ENCODE measurements around the gene CTNNAL1.
"Not testable (repeated sequence)": the region's sequence is repeated elsewhere in the genome, so short reads cannot be mapped to it uniquely, and the experiment has no call there.

The CTNNAL1 gene

GRCh38 chr9:109012876-109013678 lies at the start of gene CTNNAL1:
Gene CTNNAL1 (minus strand): TSS chr9:109013499. CDS start chr9:109013442, 57 bp downstream.
- Mint-ChIP-seq H3K36me3 (peaks cover 2% of the 10 kb centered on the region), H3K9me3 (no peaks in the 10 kb centered on the region), H3K4me3 (peak within 1 kb of the TSS; percentile 97), H3K4me1 (peaks cover 37% of the 10 kb centered on the region), H3K27ac (peak within 1 kb of the TSS; percentile 92), H3K27me3 (peaks cover 3% of the 10 kb centered on the region)

GRCh38 chr9:109062543-109062942 lies 49.2 kb upstream of the CTNNAL1 start:
- no peaks in the 10 kb centered on the region for H3K27me3 Mint-ChIP-seq
- H3K4me1 Mint-ChIP-seq = no peaks in the 10 kb centered on the region
- no peak overlapping the region for H3K4me3 Mint-ChIP-seq
- H3K27ac Mint-ChIP-seq = no peak overlapping the region
- peaks cover 12% of the 10 kb centered on the region for H3K36me3 Mint-ChIP-seq
- H3K9me3 Mint-ChIP-seq = no peaks in the 10 kb centered on the region

GRCh38 chr9:109060191-109060590 lies 46.9 kb upstream of the CTNNAL1 start:
- H3K4me1 Mint-ChIP-seq = peaks cover 2% of the 10 kb centered on the region
- H3K4me3 Mint-ChIP-seq = no peak overlapping the region
- H3K27ac Mint-ChIP-seq = no peak overlapping the region
- H3K9me3 Mint-ChIP-seq = no peaks in the 10 kb centered on the region
- H3K27me3 Mint-ChIP-seq = no peaks in the 10 kb centered on the region
- H3K36me3 Mint-ChIP-seq = peaks cover 13% of the 10 kb centered on the region

GRCh38 chr9:109053121-109053520 lies 39.8 kb upstream of the CTNNAL1 start:
- H3K9me3 Mint-ChIP-seq, H3K4me3 Mint-ChIP-seq, H3K27me3 Mint-ChIP-seq, H3K27ac Mint-ChIP-seq, H3K4me1 Mint-ChIP-seq: not testable (repeated sequence)
- peaks cover 29% of the 10 kb centered on the region for H3K36me3 Mint-ChIP-seq

GRCh38 chr9:109052416-109052815 lies 39.1 kb upstream of the CTNNAL1 start:
- H3K9me3 Mint-ChIP-seq = no peaks in the 10 kb centered on the region
- H3K4me3 Mint-ChIP-seq = no peak overlapping the region
- no peak overlapping the region for H3K27ac Mint-ChIP-seq
- H3K4me1 Mint-ChIP-seq = peaks cover 9% of the 10 kb centered on the region
- H3K36me3 Mint-ChIP-seq = peaks cover 31% of the 10 kb centered on the region
- no peaks in the 10 kb centered on the region for H3K27me3 Mint-ChIP-seq

- Mint-ChIP-seq H3K27ac (no peak overlapping the region), H3K4me1 (peaks cover 11% of the 10 kb centered on the region), H3K27me3 (no peaks in the 10 kb centered on the region), H3K9me3 (no peaks in the 10 kb centered on the region), H3K36me3 (peaks cover 32% of the 10 kb centered on the region), H3K4me3 (no peak overlapping the region)
Measured at GRCh38 chr9:109051733-109052132, 38.4 kb upstream of the CTNNAL1 start.

GRCh38 chr9:109050444-109050843 lies 37.1 kb upstream of the CTNNAL1 start:
- no peak overlapping the region for H3K4me3 Mint-ChIP-seq
- no peak overlapping the region for H3K27ac Mint-ChIP-seq
- H3K27me3 Mint-ChIP-seq = no peaks in the 10 kb centered on the region
- no peaks in the 10 kb centered on the region for H3K9me3 Mint-ChIP-seq
- H3K36me3 Mint-ChIP-seq = peaks cover 32% of the 10 kb centered on the region
- H3K4me1 Mint-ChIP-seq = peaks cover 11% of the 10 kb centered on the region

GRCh38 chr9:109048822-109049221 lies 35.5 kb upstream of the CTNNAL1 start:
- peaks cover 4% of the 10 kb centered on the region for H3K9me3 Mint-ChIP-seq
- H3K36me3 Mint-ChIP-seq = peaks cover 29% of the 10 kb centered on the region

GRCh38 chr9:109047259-109047658 lies 34.0 kb upstream of the CTNNAL1 start:
- H3K27ac Mint-ChIP-seq = peak overlapping the region; percentile 21
- peaks cover 4% of the 10 kb centered on the region for H3K9me3 Mint-ChIP-seq
- H3K27me3 Mint-ChIP-seq = no peaks in the 10 kb centered on the region
- H3K4me3 Mint-ChIP-seq = no peak overlapping the region
- H3K36me3 Mint-ChIP-seq = peaks cover 34% of the 10 kb centered on the region
- peaks cover 8% of the 10 kb centered on the region for H3K4me1 Mint-ChIP-seq

More at GRCh38 chr9:109048822-109049221, 35.5 kb upstream of the CTNNAL1 start:
- Mint-ChIP-seq H3K27ac (no peak overlapping the region), H3K27me3 (no peaks in the 10 kb centered on the region), H3K4me1 (peaks cover 8% of the 10 kb centered on the region), H3K4me3 (no peak overlapping the region)

- Mint-ChIP-seq H3K4me1 (peaks cover 8% of the 10 kb centered on the region), H3K27ac (no peak overlapping the region), H3K4me3 (no peak overlapping the region), H3K9me3 (peaks cover 4% of the 10 kb centered on the region), H3K36me3 (peaks cover 34% of the 10 kb centered on the region), H3K27me3 (no peaks in the 10 kb centered on the region)
Measured at GRCh38 chr9:109046346-109046745, 33.0 kb upstream of the CTNNAL1 start.

- peaks cover 4% of the 10 kb centered on the region for H3K9me3 Mint-ChIP-seq
- peaks cover 27% of the 10 kb centered on the region for H3K36me3 Mint-ChIP-seq
- no peak overlapping the region for H3K27ac Mint-ChIP-seq
- peaks cover 7% of the 10 kb centered on the region for H3K4me1 Mint-ChIP-seq
- no peaks in the 10 kb centered on the region for H3K27me3 Mint-ChIP-seq
- H3K4me3 Mint-ChIP-seq = no peak overlapping the region
Measured at GRCh38 chr9:109043578-109043977, 30.3 kb upstream of the CTNNAL1 start.

- Mint-ChIP-seq H3K27me3 (no peaks in the 10 kb centered on the region), H3K27ac (no peak overlapping the region), H3K36me3 (peaks cover 25% of the 10 kb centered on the region), H3K4me1 (no peaks in the 10 kb centered on the region), H3K9me3 (peaks cover 4% of the 10 kb centered on the region), H3K4me3 (no peak overlapping the region)
Measured at GRCh38 chr9:109040571-109040970, 27.3 kb upstream of the CTNNAL1 start.

- peaks cover 21% of the 10 kb centered on the region for H3K36me3 Mint-ChIP-seq
Measured at GRCh38 chr9:109039539-109039938, 26.2 kb upstream of the CTNNAL1 start.

GRCh38 chr9:109037946-109038715 lies 24.8 kb upstream of the CTNNAL1 start:
- peaks cover 17% of the 10 kb centered on the region for H3K36me3 Mint-ChIP-seq
- no peak overlapping the region for H3K4me3 Mint-ChIP-seq
- H3K27me3 Mint-ChIP-seq = no peaks in the 10 kb centered on the region
- H3K27ac Mint-ChIP-seq = no peak overlapping the region
- no peaks in the 10 kb centered on the region for H3K4me1 Mint-ChIP-seq
- H3K9me3 Mint-ChIP-seq = no peaks in the 10 kb centered on the region

More at GRCh38 chr9:109039539-109039938, 26.2 kb upstream of the CTNNAL1 start:
- Mint-ChIP-seq H3K9me3 (peaks cover 4% of the 10 kb centered on the region), H3K4me3 (no peak overlapping the region), H3K27ac (peak overlapping the region; percentile 18), H3K27me3 (no peaks in the 10 kb centered on the region), H3K4me1 (no peaks in the 10 kb centered on the region)

- Mint-ChIP-seq H3K36me3 (peaks cover 11% of the 10 kb centered on the region), H3K9me3 (no peaks in the 10 kb centered on the region), H3K4me3 (no peak overlapping the region), H3K27ac (no peak overlapping the region), H3K4me1 (no peaks in the 10 kb centered on the region), H3K27me3 (no peaks in the 10 kb centered on the region)
Measured at GRCh38 chr9:109036744-109037680, 23.7 kb upstream of the CTNNAL1 start.
